ENCODE measurements around the gene KRTAP10-4. TPM values are rescaled to one million over a fixed set of nuclear protein-coding genes. Genes with fewer than 3 reads are reported as not detected.
"Not testable (repeated sequence)": the region's sequence is repeated elsewhere in the genome, so short reads cannot be mapped to it uniquely, and the experiment has no call there.

KRTAP10-4 gene
- total and polyA plus RNA-seq, 12 donors: not detected

DNA sequence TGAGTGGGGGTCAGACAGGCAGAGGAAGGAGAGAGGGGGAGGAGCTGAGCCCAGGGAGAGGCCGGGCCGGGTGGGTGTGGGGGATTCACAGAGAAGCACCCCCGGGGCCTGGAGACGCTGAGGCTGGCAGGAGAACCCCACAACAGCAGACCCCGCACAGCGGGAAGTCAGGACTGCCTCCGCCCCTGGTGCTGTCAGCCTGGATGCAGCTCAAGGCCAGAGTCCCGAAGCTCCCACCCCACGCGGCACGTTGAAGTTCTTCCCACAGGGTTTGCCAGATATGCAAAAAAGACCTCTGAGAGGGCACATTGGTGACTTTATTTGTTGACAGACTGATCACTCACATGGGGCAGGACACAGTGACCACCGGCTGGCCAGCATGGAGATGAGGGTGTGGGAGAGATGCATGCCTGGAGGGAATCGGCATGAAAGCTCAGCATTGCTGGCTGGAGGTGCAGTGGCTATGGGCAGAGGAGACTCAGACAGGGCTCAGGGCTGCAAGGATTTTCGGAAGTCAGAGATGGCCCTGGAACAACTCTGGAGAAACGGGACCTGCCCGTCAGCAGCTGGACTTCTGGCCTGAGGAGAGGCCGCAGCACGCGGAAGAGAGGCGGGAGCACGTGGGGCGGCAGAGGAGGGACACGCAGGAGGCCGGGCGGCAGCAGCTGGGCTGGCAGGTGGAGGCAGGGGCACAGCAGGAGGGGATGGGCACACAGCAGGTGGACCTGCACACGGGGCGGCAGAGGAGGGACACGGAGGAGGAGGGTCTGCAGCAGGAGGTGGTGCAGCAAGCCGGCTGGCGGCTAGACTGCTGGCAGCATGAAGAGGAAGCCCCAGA lies 15.8 kb upstream of the KRTAP10-4 start:
- H3K4me1 ChIP-seq: no peaks in the 10 kb centered on the region
- intact Hi-C loops (cut with DNase I): loop anchor here in 1 of 10 donors (10.0 kb wide), 1 partner anchor 63 kb away; no protein-coding TSS in a partner anchor
- ATAC-seq: no peak
- H3K4me3 ChIP-seq: no peak overlapping the region
- H3K9me3 ChIP-seq: peaks cover 0 to 28% (median 0%) of the 10 kb centered on the region in 11 donors
- WGBS, 2 donors: 45 to 47% methylated on average over 30 of the region's 30 CpGs
- H3K27me3 ChIP-seq: peaks cover 0 to 53% (median 41%) of the 10 kb centered on the region in 7 donors
- no peaks in the 10 kb centered on the region for H3K36me3 ChIP-seq
- no peak for DNase-seq
- TF ChIP-seq CTCF (IDR thresholded peaks at IDR 0.05): no peak
- no peak overlapping the region for H3K27ac ChIP-seq

GRCh38 chr21:44558329-44558675 lies 15.2 kb upstream of the KRTAP10-4 start:
- H3K36me3 ChIP-seq: not testable (repeated sequence)

GRCh38 chr21:44558695-44559094 lies 14.8 kb upstream of the KRTAP10-4 start, which contains the start of gene KRTAP10-3:
TSS of gene KRTAP10-3 (minus strand) at chr21:44558795. CDS start at chr21:44558715, 80 bp downstream.
- intact Hi-C loops (cut with DNase I): loop anchor here in 1 of 10 donors (10.0 kb wide), 1 partner anchor 64 kb away; no protein-coding TSS in a partner anchor
- ATAC-seq: no peak
- no peaks in the 10 kb centered on the region for H3K36me3 ChIP-seq
- H3K9me3 ChIP-seq: peaks cover 0 to 30% (median under 1%) of the 10 kb centered on the region in 11 donors
- no peak within 1 kb of the TSS for H3K4me3 ChIP-seq
- no peaks in the 10 kb centered on the region for H3K4me1 ChIP-seq
- peaks cover 0 to 43% (median 40%) of the 10 kb centered on the region in 7 donors for H3K27me3 ChIP-seq
- no peak for DNase-seq
- no peak within 1 kb of the TSS for H3K27ac ChIP-seq
- no peak for TF ChIP-seq CTCF (IDR thresholded peaks at IDR 0.05)
- 37 to 47% methylated on average over 5 of the region's 5 CpGs for WGBS, 2 donors

More at GRCh38 chr21:44558329-44558675, 15.2 kb upstream of the KRTAP10-4 start:
- DNase-seq, H3K4me1 ChIP-seq, ATAC-seq, H3K4me3 ChIP-seq, H3K27ac ChIP-seq: not testable (repeated sequence)
- 64 to 79% methylated on average over 7 to 10 of the region's 10 CpGs for WGBS, 2 donors
- peaks cover 0 to 30% (median 0%) of the 10 kb centered on the region in 11 donors for H3K9me3 ChIP-seq
- intact Hi-C loops (cut with DNase I): loop anchor here in 1 of 10 donors (10.0 kb wide), 1 partner anchor 64 kb away; no protein-coding TSS in a partner anchor
- peaks cover 0 to 47% (median 40%) of the 10 kb centered on the region in 7 donors for H3K27me3 ChIP-seq

DNA sequence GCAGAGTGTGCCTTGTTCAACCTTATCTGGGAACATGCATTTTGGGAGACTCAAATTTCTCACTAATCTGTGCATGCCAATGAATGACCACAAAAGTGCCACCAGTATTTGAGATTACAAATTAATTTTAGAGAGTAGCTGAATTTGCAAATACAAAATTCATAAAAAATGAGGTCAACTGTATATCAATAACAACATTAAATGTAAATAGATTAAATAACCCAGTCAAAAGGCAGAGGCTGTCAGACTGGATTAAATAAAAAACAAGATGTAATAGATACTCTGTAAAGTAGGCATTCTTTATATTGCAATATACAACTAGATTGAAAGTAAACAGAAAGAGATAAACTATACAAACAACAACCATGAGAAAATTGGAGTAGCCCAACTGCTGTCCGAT lies 9.4 kb upstream of the KRTAP10-4 start:
- WGBS, 2 donors: 93 to 97% methylated on average over 1 of the region's 1 CpG
- no peaks in the 10 kb centered on the region for H3K36me3 ChIP-seq
- peaks cover 0 to 12% (median 3%) of the 10 kb centered on the region in 7 donors for H3K27me3 ChIP-seq
- DNase-seq (no peak), ATAC-seq (no peak)
- no peak for TF ChIP-seq CTCF (IDR thresholded peaks at IDR 0.05)
- peaks cover 0 to 33% (median 7%) of the 10 kb centered on the region in 11 donors for H3K9me3 ChIP-seq
- no peak overlapping the region for H3K27ac ChIP-seq
- peaks cover 0 to 6% (median 0%) of the 10 kb centered on the region in 9 donors for H3K4me1 ChIP-seq
- intact Hi-C loops (cut with DNase I): no loop called here
- no peak overlapping the region for H3K4me3 ChIP-seq

Data from heart right ventricle (tissue), 16 donors.